Activated CD4-positive, alpha-beta T cell treated with anti-CD3 and anti-CD28 coated beads for 24 hours (primary cell): Measurements from ENCODE around the gene VSIG2.

Experiments
- DNase-seq, 2 donors: peaks; one replicate each; pipeline ENCODE4 v3.0.0-alpha.2; 2020; ENCODE audit warnings: low read depth in 2 of 2

Gene VSIG2

DNA sequence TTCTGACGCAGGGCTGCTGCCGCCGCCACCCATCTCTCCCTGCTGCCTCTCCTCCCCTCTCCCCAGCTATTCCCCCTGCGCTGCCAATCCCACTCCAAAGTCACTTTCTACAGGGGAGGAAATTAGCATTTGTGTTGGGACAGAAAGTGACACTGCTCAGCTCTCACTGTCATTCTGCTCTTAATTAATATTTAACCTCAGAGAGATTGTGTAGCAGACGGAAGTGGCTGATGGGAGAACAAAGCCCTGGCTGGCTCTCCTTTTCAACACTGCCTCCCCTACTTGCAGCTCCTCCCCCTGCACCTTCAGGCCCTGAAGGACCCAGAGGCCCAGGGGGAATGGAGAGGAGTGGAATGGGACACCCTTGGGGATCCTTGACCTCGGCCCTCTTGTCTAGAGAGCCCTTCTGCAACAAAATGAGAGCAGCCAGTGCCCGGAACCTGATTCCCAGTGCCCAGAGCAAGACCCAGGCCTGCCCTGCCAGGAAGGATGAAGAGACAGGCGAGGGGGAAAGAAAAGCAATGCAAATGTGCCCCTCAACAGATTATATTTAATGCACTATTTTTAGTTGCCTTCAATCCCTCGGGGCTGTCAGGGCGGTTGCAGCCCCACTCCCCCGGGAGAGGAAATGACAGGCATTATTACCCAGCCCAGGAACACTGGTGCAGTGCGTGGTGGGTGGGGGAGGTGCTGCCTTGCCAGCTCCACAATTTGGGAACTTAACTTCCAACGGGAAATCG lies 26.9 kb downstream of the VSIG2 start:
- no peak for DNase-seq

DNA sequence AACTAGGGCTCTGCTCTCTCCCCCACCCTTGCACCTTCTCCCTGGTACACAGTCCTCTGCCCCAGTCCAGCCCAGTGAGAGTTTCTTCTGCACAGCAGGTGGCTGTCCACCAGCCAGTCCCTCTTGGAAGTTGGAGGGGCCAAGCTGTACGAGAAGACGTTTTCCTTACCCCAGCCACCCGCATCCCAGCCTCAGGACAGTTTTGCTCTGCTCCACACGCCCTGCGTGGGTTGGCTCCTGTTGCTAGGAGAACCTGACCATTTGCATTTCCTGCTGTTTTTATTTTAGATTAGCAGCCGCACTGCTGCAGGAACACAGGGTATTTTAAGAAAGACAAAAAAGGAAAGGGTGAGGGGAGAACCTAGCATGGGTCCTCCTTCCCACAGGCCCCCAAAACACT lies 29.9 kb downstream of the VSIG2 start:
- no peak for DNase-seq

DNA sequence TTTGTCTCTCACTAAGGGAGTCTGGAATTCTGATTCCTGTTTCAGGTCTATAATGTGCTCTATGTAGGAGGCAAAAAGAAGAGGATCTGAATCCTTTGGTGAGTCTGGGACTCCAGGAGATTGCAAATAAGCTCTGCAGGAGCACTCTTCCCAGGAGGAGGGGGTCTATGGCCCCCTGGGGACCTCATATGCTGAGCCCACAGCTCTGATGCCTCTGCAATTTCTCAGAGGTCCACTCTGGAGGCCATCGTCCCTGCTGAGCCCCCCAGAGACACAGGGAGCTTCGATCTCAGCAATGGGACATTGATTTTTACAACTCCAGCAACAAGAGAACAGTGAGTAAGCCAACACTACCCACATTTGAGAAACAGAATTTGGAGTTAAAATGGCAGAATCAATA lies 32.5 kb downstream of the VSIG2 start:
- DNase-seq: no peak

DNA sequence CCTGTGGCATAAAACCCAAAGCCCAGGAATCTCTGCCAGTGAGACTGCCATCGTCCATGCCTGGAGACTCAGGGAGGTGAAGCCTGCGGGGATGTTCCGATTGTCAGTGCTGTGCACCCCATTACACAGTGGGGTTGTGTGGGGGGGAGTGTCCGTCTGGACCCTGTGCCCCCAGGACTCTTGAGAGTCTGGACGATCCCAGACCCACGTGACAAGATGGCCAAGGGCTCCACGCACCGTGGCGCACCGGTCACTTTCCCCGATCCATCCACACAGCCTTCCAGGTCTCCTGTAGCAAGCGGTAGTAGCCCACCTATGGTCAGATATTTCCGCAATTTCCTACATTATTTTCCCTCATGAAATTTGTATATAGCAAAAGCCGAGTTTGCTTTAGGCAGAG lies 33.3 kb downstream of the VSIG2 start:
- DNase-seq: no peak

DNA sequence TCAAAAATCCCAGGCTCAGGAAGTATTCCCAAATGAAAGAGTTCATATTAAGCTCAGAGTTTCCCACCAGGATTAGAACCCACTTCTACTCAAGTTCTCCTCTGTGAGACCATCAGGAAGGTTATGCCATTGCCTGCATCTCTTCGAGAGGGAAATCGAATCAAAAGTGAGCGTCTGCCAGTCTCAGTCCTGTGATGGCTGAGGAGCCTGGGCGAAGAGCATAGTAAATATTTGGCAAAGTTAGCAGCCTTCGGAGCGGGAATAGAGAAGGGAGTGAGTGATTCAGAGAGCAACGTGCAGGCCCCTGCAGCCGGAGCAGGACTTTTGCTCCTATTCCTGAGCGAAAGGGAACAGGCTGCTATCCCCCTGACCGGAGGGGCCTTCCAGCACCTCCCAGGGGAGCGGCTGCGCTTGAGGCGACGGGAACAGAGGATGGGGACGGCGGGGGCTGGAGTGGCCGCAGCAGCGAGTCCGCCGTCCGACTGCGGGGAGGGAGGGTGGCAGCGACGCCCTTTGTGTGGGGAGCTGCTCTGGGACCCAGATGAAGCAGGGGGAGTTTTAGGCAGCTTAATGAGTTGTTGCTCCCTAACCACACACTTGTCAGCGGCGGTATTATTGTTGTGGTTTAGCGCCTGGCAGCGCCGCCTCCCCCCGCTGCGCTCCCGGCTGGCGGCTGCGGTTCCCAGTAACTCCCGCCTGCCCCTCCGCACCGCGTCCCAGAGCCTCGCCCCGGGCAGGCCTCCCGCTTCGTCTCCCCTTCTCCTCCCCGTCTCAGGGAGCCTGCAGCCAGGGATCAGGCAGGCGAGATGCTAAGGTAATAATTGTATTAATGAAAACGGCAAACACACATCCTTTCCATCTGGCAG lies 34.0 kb downstream of the VSIG2 start:
- no peak for DNase-seq

DNA sequence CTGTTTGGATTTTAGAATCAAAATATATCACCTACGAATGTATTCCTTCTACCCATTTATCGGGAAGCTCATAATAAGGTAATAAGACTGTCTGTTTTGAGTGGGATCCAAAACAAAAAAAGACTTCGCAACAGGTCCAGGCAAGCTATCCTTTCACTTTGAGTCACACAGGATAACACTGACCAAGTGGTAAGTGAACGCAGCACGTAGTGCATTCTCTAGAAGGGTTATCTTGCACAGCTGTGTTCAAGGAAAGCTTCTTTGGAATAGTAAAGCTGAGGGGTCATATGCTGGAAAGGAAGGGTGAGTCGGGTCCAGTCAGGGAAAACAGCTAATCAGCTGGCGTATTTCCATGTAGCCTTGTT lies 34.7 kb downstream of the VSIG2 start:
- DNase-seq: no peak

DNA sequence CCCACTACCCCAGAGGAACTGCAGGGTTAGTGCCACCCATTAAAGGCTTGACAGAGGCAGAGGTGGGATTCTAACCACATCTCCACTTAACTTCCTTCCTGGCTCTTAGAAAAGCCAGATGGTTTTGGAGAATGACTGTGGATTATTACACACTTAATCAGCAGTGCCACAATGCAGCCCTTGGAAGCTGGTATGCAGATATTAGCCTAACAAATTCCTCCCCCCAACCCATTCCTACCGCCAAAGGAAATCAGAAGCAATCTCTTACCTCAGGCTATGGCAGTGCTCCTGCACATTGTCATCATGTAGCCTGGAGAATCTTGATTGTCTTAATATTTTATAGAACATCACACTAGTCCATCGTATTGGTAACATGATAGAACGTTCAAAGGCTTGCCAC lies 35.5 kb downstream of the VSIG2 start:
- DNase-seq: no peak

DNA sequence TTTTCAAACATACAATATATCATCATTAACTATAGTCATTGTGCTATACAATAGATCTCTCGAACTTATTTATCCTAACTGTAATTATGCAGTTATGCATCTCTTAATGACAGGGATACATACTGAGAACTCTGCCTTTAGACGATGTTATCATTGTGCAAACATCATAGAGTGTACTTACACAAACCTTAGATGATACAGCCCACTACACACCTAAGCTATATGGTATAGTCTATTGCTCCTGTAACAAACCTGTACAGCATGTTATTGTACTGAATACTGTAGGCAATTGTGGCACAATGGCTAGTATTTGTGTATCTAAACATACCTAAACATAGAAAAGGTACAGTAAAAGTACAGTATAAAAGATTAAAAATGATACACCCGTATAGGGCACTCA lies 39.7 kb downstream of the VSIG2 start:
- no peak for DNase-seq

DNA sequence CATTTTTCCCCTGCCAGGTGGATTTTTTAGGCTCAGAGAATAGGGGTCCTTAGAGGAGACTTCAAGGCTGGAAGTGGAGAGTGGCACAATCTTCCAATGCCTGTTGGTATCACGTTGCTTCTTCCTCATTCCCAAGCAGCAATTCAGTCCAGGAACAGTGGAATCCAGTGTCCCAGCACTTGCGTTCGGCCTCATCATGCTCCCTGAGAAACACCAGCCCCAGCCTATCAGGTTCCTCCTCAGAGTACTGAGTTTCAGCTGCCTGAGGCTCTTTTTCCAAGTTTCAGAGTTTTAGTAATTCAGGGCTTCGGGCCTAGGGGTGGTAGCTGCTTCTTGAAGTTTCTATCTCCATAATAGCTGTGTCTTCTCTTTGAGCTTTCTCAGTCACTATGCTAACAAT lies 44.2 kb downstream of the VSIG2 start:
- no peak for DNase-seq

DNA sequence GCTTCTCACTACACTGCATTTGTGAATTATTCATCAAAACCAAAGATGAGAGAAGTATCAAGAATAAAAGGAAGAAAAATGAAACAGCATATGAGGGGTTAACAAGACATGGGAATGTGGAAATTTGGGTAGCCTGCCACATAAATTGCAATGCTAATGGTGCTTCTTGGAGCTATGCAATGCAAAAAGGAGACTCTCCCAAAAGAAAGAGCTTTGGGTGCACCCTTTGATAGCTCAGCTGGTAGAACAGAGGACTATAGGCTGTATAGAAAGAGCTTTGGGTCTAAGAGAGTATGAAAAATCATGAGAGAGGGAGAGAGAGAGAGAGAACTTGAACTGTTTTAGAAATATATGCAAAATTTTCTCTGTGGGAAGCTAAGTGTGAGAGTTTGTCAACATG lies 52.0 kb downstream of the VSIG2 start:
- DNase-seq: no peak

DNA sequence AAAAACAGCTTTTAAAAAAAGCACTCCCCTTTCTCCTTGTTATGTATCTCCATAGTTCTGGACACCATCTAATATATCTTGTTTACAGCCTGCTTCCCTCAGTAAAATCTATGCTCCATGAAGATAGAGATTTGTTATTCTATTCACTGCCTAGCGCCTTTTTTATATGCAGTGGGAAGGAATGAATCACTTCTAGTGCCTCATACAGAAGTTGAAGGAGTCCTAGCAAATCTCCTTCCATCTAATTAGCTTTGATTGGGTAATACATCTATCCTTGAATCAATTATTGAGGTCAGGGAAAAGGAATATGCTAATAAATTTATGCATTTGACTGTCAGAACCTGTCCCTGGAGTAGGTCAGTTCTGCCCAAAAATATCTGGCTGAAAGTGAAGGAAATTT lies 52.5 kb downstream of the VSIG2 start:
- DNase-seq: no peak
